HCT116 (cell line): ENCODE data around the gene SLC46A1.
"Not testable (repeated sequence)": the region's sequence is repeated elsewhere in the genome, so short reads cannot be mapped to it uniquely, and the experiment has no call there.

Experiments used
- CTCF ChIP-seq, 3 experiments: fragments of 200-600 bp in 1 of 3; sonication (generic) in 1 of 3; IDR thresholded peaks in 2 of 3; conservative IDR thresholded peaks in 1 of 3; 2 replicates each; pipeline ENCODE4 v1.5.1; 2012 to 2017; ENCODE audit warnings: low read depth in 2 of 3, low read length in 2 of 3, antibody characterized with exemption in 1 of 3, borderline replicate concordance in 1 of 3, control low read depth in 1 of 3, mild to moderate bottlenecking in 1 of 3, mixed read lengths in 1 of 3, mixed run types in 1 of 3, moderate library complexity in 1 of 3; ENCODE audit not compliant: insufficient read depth in 1 of 3
- EZH2 ChIP-seq: fragments of 200-600 bp; sonication (generic); IDR thresholded peaks from 2 replicates; pipeline ENCODE4 v1.6.1; 2017; ENCODE audit warnings: antibody characterized with exemption, mixed run types
- EZH2phosphoT487 ChIP-seq: fragments of 200-600 bp; IDR thresholded peaks from 2 replicates; pipeline ENCODE4 v1.6.1; 2018; ENCODE audit warnings: antibody characterized with exemption, borderline replicate concordance
- POLR2A ChIP-seq: IDR thresholded peaks from 2 replicates; pipeline ENCODE4 v1.7.0; 2011; ENCODE audit warnings: borderline replicate concordance; ENCODE audit not compliant: insufficient read depth, insufficient read length; ENCODE audit errors: extremely low read depth
- REST ChIP-seq: IDR thresholded peaks from 2 replicates; pipeline ENCODE4 v1.6.1; 2012; ENCODE audit warnings: low read depth
- SP1 ChIP-seq: IDR thresholded peaks from 2 replicates; pipeline ENCODE4 v1.6.1; 2012; ENCODE audit warnings: low read depth

GRCh38 chr17:28434326-28434725 is 28.3 kb upstream of the SLC46A1 start:
- not testable (repeated sequence) for TF ChIP-seq EZH2; CTCF (IDR thresholded peaks at IDR 0.05 in 2 of 3, conservative IDR thresholded peaks at IDR 0.05 in 1 of 3; ENCODE audit: borderline replicate concordance in 1 of 3, insufficient read depth in 1 of 3, low read depth in 2 of 3, low read length in 2 of 3); SP1; REST; POLR2A; EZH2phosphoT487
